ENCODE measurements around the gene CSK. TPM values are rescaled to one million over a fixed set of nuclear protein-coding genes. Genes with fewer than 3 reads are reported as not detected.
A peak's percentile ranks its signal among the peaks of the same experiment; 100 is the strongest.

CSK gene
- 19.9 and 24.6 TPM in 2 replicates for total RNA-seq

DNA sequence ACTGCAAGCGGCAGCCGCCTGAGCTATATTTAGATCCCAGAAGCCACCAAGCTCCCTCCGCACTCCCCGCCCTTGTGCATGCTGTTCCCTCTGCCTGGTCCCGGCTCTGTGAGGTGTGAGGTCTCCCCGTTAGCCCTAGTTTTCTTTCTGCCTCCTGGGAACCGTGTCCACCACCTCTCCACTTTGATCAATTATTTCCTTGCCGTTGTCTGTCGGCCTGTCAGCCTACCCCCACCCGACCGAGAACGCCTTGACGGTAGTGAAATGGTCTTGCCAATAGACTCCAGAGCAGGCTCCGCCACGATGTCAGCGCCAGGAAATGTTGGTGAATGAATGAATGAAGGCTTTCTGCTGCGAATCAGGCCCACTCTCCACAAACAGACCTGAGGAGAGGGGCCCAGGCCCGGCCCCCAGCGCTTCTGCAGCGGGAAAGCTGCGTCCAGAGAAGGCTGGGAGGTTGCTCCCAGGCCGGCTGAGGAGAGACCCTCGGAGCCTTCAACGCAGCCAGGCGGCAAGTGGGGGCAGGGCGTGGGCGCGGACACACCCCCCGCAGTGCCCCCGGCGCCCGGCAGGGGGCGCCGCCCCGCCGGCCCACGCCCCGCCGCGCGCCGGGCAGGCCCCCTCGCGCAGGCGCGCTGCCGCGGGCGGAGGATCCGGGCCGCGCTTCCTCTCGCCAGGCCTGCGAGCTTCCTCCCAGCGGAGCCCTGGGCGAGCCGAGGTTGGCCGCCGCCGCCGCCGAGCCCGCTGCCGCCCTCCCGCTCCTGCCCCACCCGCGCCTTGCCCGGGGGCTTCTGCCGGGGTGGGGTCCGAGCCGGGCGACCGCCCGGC is at the start of gene CSK:
CSK (plus strand) TSS at position 650 of the 828 bp plus-strand sequence. CDS start 16,218 bp downstream, outside the sequence.

DNA sequence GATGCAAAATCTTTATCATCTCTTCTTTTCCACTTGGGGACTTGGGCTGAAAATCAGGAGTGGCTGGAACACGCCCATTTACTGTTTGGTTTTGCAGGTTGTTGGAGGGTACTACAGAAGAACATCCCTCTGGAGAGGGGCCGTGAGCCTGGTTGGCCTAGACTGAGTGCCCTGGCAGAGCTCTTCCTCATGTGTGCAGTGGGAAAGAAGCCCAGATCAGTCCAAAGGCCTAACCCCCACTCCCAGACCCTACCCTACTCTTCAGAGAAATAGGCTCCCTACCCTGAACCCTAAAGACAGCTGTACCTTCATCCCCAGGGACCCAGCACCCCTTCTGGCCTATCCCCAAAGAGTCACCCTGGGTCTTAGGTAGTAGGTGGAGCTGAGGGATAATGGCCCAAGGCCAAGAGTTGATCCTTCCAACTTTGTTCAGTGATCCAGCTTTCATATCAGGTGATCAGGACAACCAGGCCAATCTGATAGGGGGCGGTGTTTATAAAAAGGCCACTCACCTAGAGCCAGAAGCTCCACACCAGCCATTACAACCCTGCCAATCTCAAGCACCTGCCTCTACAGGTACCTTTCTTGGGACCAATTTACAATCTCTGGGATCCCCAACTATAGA is 33.4 kb upstream of the CSK start, which contains the start of gene CYP1A2:
CYP1A2 (plus strand) TSS at position 524 of the 625 bp plus-strand sequence. CDS start 894 bp downstream, outside the sequence.

DNA sequence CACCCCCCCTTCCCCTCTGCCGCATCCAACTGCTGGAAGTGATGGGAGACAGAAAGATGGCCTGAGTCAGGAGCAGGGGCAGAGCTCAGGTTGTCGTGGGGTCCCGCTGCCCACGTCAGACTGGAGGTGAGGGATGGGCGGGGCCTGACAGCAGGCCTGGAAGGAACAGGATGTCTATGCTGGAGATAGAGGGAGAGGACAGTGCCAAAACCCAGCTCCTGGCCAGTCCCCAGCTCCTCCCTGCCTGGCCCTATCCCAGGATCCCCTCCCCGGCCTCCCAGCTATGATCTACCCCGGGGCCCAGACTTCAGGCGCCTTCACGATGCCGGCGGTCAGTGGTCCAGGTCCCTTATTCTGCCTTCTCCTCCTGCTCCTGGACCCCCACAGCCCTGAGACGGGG is 30.7 kb downstream of the CSK start, which contains the start of gene LMAN1L:
LMAN1L (plus strand) TSS at position 303 of the 400 bp plus-strand sequence; CDS start at position 323, 20 bp downstream.

DNA sequence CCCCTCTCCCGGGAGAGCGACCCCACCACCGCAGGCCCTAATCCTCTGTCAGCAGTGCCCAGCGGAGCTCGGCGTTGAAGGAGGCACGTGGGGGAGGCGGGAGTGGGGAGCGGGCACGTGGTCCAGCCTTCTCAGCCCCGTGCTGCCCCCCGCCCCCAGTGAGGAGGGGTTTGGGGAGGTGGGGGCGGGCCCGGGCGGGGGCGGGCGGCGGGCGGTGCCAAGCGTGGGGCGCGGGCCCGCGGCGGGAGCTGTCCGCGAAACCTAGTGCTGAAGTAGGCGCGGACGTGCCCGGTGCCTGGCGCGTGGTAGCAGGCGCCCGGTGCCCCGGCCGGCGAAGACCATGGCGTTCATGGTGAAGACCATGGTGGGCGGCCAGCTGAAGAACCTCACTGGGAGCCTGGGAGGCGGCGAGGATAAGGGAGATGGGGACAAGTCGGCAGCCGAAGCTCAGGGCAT is 44.5 kb downstream of the CSK start, which contains the start of gene CPLX3:
CPLX3 (plus strand) TSS at position 264 of the 456 bp plus-strand sequence; CDS start at position 341, 77 bp downstream.

DNA sequence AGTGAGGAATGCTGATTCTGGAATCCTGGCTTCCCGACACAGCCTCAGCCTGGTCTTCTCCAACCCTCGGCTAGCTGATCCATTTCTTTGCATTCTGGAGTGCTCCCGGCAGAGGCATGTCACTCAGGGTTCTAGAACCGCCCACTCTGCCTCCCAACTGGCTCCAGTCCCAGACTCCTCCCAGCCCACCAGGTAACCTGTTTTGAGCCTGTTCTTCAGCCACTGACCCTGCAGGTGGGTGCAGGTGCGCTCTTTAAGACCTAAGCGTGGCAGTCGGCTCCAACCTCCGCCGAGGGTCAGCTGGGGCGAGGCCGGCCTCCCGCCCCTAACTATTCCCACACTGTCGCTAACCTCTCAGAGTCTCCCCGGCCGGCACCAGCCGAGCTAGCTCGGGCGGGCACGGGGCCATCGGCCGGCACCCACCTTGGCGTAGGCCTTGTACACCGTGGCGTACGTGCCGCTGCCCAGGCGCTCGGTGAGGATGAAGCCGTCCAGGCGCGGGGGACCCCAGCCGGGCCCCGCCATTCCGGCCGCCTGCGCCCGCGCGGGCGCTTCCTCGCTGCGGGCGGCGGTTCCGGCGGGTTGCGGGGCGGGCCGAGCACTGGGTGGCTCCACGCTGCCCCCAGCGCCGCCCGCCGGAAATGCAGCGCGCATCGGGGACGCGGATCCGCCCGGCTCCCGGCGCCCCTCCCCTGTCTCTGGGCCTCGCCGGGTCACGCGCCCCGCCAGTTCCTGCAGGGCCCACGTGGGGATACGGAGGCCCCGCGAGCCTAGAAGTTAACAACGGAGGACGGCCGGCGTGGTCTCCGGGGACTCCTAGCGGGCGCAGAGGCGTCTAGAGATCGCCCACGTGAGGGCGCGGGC is 60.9 kb downstream of the CSK start, which contains the start of gene ULK3:
ULK3 (minus strand) TSS at position 576 of the 864 bp plus-strand sequence; CDS start at position 525, 51 bp downstream.

Small RNAs within 50 kb of the gene (small RNA-seq; reads per million reads assigned to genes)
- gene CPLX3 (not detected), gene MIR4513 (not detected), gene MIR6882 (2.4 reads per million, percentile 78 among the genes with 10 or more reads in this experiment)

Other genes starting within 250 kb of the CSK start
- gene ARID3B, start 240.9 kb upstream of the CSK start, total RNA-seq, result 2.4 and 2.8 TPM in 2 replicates
- 38.8 and 52.3 TPM in 2 replicates for gene CLK3, start 166.2 kb upstream of the CSK start, total RNA-seq
- gene EDC3, start 86.1 kb upstream of the CSK start, total RNA-seq, result 10.4 and 12.8 TPM in 2 replicates
- 0.32 TPM in 1 of 2 replicates, not detected in the other for gene CYP1A1, start 56.6 kb upstream of the CSK start, total RNA-seq
- gene CYP1A2, start 33.2 kb upstream of the CSK start, total RNA-seq, result not detected in 2 replicates
- gene LMAN1L, start 30.8 kb downstream of the CSK start, total RNA-seq, result 0.11 TPM in 1 of 2 replicates, not detected in the other
- not detected in 2 replicates for gene CPLX3, start 44.5 kb downstream of the CSK start, total RNA-seq
- 16.9 and 18.3 TPM in 2 replicates for gene ULK3, start 61.1 kb downstream of the CSK start, total RNA-seq
- gene SCAMP2, start 91.3 kb downstream of the CSK start, total RNA-seq, result 29.3 and 34.6 TPM in 2 replicates
- gene MPI, start 108.0 kb downstream of the CSK start, total RNA-seq, result 46.6 and 66.0 TPM in 2 replicates
- gene FAM219B, start 124.8 kb downstream of the CSK start, total RNA-seq, result 31.8 and 37.8 TPM in 2 replicates
- gene COX5A, start 156.0 kb downstream of the CSK start, total RNA-seq, result 46.5 and 57.9 TPM in 2 replicates
- 4.0 and 8.1 TPM in 2 replicates for gene RPP25, start 174.7 kb downstream of the CSK start, total RNA-seq
- gene SCAMP5, start 213.5 kb downstream of the CSK start, total RNA-seq, result 0.97 and 6.3 TPM in 2 replicates
- 6.5 and 8.0 TPM in 2 replicates for gene PPCDC, start 241.5 kb downstream of the CSK start, total RNA-seq